ENCODE measurements around the gene YPEL5. TPM values are rescaled to one million over a fixed set of nuclear protein-coding genes. Genes with fewer than 3 reads are reported as not detected.

Gene YPEL5
- total and polyA plus RNA-seq, 10 of the 15 experiments (the other 5 are each of a cell fraction or from before 2014, with no cell fraction given): 18.8 to 47.3 (median 21.7) TPM

GRCh38 chr2:30185178-30185577, 38.4 kb downstream of the YPEL5 start:
- H3K4me2 ChIP-seq (ENCODE audit: control insufficient read depth, insufficient read depth): no peak overlapping the region
- in situ Hi-C loops (cut with MboI) (no loop called here), intact Hi-C loops (cut with micrococcal nuclease; ENCODE audit: unreplicated experiment) (no loop called here)
- H2AFZ ChIP-seq (ENCODE audit: control insufficient read depth, low read depth, low read length): no peak overlapping the region
- ATAC-seq: no peak
- RAD21 ChIA-PET (ENCODE audit: unreplicated experiment): interaction anchor here (2.9 kb wide), 1 partner anchor 20 kb away, joined by 11 read pairs; no protein-coding TSS in a partner anchor
- no TSS peak for BruUV-seq (replicated peaks)
- TF ChIP-seq SMAD5 (IDR thresholded peaks at IDR 0.05; ENCODE audit: low read depth): no peak
- TF ChIP-seq FOXK2 (IDR thresholded peaks at IDR 0.05): no peak
- TF ChIP-seq RFX5 (IDR thresholded peaks at IDR 0.05; ENCODE audit: low read depth, low read length): no peak
- no peak for TF ChIP-seq ZBTB33 (IDR thresholded peaks at IDR 0.05)
- TF ChIP-seq ZNF24 (IDR thresholded peaks at IDR 0.05): no peak
- TF ChIP-seq EP300 (IDR thresholded peaks at IDR 0.05; ENCODE audit: borderline replicate concordance in 1 of 2, control insufficient read depth in 1 of 2, low read depth in 2 of 2, low read length in 2 of 2): no peak
- TF ChIP-seq EGR1 (IDR thresholded peaks at IDR 0.05; ENCODE audit: borderline replicate concordance in 1 of 2, low read depth in 2 of 2, low read length in 2 of 2): no peak
- no peak for TF ChIP-seq RBBP5 (conservative IDR thresholded peaks at IDR 0.05)
- TF ChIP-seq E4F1 (IDR thresholded peaks at IDR 0.05; ENCODE audit: borderline replicate concordance, partially characterized antibody): no peak
- TF ChIP-seq RELB (IDR thresholded peaks at IDR 0.05; ENCODE audit: low read depth): no peak
- no peak for TF ChIP-seq ZNF207 (IDR thresholded peaks at IDR 0.05; ENCODE audit: borderline replicate concordance)
- no peak for TF ChIP-seq BACH1 (IDR thresholded peaks at IDR 0.05; ENCODE audit: borderline replicate concordance)
- no peak for TF ChIP-seq PML (IDR thresholded peaks at IDR 0.05; ENCODE audit: low read length)
- TF ChIP-seq LARP7 (IDR thresholded peaks at IDR 0.05): no peak
- TF ChIP-seq STAT1 (conservative IDR thresholded peaks at IDR 0.05): no peak
- CTCF ChIA-PET: interaction anchor here (1.1 to 1.6 kb wide), 2 partner anchors 20 to 526 kb away, joined by 3 to 9 read pairs; no protein-coding TSS in a partner anchor
- no peaks in the 10 kb centered on the region for H3K27me3 ChIP-seq (replicated peaks in 1 of 2; ENCODE audit: control insufficient read depth in 2 of 2, insufficient read depth in 2 of 2, low read length in 1 of 2)
- H3K79me2 ChIP-seq (ENCODE audit: control insufficient read depth, insufficient read depth, low read length): no peaks in the 10 kb centered on the region
- no peaks in the 10 kb centered on the region for H3K36me3 ChIP-seq (ENCODE audit: control insufficient read depth in 2 of 2, insufficient read depth in 2 of 2, low read length in 1 of 2)
- no peak overlapping the region for H3K4me3 ChIP-seq
- POLR2A ChIA-PET: no interaction called here
- no peaks in the 10 kb centered on the region for H3K9me3 ChIP-seq (replicated peaks; ENCODE audit: control insufficient read depth, insufficient read depth, low read length)
- WGBS (ENCODE audit: insufficient coverage, insufficient replicate concordance, low lambda C conversion rate, missing lambda C conversion rate): 15% methylated on average over 4 of the region's 4 CpGs
- no peaks in the 10 kb centered on the region for H3K4me1 ChIP-seq (ENCODE audit: control insufficient read depth, insufficient read depth, low read length)
- SMC1A ChIA-PET (ENCODE audit: uncharacterized antibody, unreplicated experiment): interaction anchor here (1.3 kb wide), 1 partner anchor 508 kb away, joined by 5 read pairs; no protein-coding TSS in a partner anchor
- no peak for FAIRE-seq
- no peak for DNase-seq (ENCODE audit: low read depth, low spot score)
- H3K9ac ChIP-seq (ENCODE audit: control insufficient read depth, insufficient read depth, low read length): no peak overlapping the region
- no peaks in the 10 kb centered on the region for H4K20me1 ChIP-seq (ENCODE audit: control insufficient read depth, insufficient read depth)
- no peak overlapping the region for H3K27ac ChIP-seq (ENCODE audit: control insufficient read depth, insufficient read depth)

All from GM12878 (cell line).